AG04450 (cell line): ENCODE measurements around the gene PDZD2. TPM values are rescaled to one million over a fixed set of nuclear protein-coding genes. Genes with fewer than 3 reads are reported as not detected.

Experiments
- CTCF ChIA-PET: fragments of 300-600, 350-600 bp; formaldehyde crosslinking; extraction: SDS; loops from one replicate; lab custom pipeline; 2022; ENCODE audit warnings: antibody characterized with exemption, inconsistent platforms; lab: Charles Lee
- POLR2A ChIA-PET: fragments of 350-600 bp; formaldehyde crosslinking; extraction: SDS; loops from one replicate; lab custom pipeline; 2021; ENCODE audit warnings: antibody characterized with exemption, inconsistent platforms; lab: Yijun Ruan, JAX
- DNase-seq: peaks from one replicate; pipeline ENCODE4 v3.0.0-alpha.2; 2011; ENCODE audit warnings: low read depth, low spot score
- H3K27ac ChIP-seq: one replicate; pipeline ENCODE4 v1.5.1; 2012; ENCODE audit warnings: low read depth, low read length, control low read depth
- H3K27me3 ChIP-seq: one replicate; pipeline ENCODE4 v1.6.0; 2012; ENCODE audit warnings: low read length; ENCODE audit not compliant: control insufficient read depth, insufficient read depth
- H3K4me3 ChIP-seq: 2 replicates; pipeline ENCODE4 v1.5.1; 2011; ENCODE audit warnings: mild to moderate bottlenecking, low read depth, low read length, control low read depth
- H3K9me3 ChIP-seq: 2 replicates; pipeline ENCODE4 v1.5.1; 2012; ENCODE audit warnings: low read length; ENCODE audit not compliant: control insufficient read depth, insufficient read depth
- CTCF ChIP-seq: IDR thresholded peaks from 2 replicates; pipeline ENCODE4 v1.5.1; 2011; ENCODE audit warnings: low read depth, low read length, control low read depth, inconsistent platforms
- polyA plus RNA-seq: library from polyadenylated mRNA; depleted of rRNA; stranded (reverse); fragments of >200 nt; gene quantifications from 2 replicates; pipeline ENCODE4 v1.2.3, GENCODE V29; 2011

PDZD2 gene
- polyA plus RNA-seq, 1 experiment = 0.40 TPM

GRCh38 chr5:31753700-31754357 lies 114.9 kb downstream of the PDZD2 start:
- DNase-seq = no peak
- peaks cover 5% of the 10 kb centered on the region for H3K27me3 ChIP-seq
- POLR2A ChIA-PET = no interaction called here
- no peaks in the 10 kb centered on the region for H3K9me3 ChIP-seq
- H3K4me3 ChIP-seq = no peak overlapping the region
- no peak overlapping the region for H3K27ac ChIP-seq
- TF ChIP-seq CTCF = no peak
- CTCF ChIA-PET = no interaction called here

GRCh38 chr5:31754358-31754704 lies 115.4 kb downstream of the PDZD2 start:
- TF ChIP-seq CTCF = no peak
- Histone ChIP-seq H3K27me3 (peaks cover 5% of the 10 kb centered on the region), H3K27ac (no peak overlapping the region), H3K4me3 (no peak overlapping the region), H3K9me3 (no peaks in the 10 kb centered on the region)
- CTCF ChIA-PET = no interaction called here
- POLR2A ChIA-PET = no interaction called here
- no peak for DNase-seq

- no peak for TF ChIP-seq CTCF
- peaks cover 5% of the 10 kb centered on the region for H3K27me3 ChIP-seq
- H3K4me3 ChIP-seq = no peak overlapping the region
- ChIA-PET CTCF (no interaction called here), POLR2A (no interaction called here)
- H3K9me3 ChIP-seq = no peaks in the 10 kb centered on the region
- DNase-seq = no peak
- no peak overlapping the region for H3K27ac ChIP-seq
Observed at GRCh38 chr5:31754741-31755675, 116.1 kb downstream of the PDZD2 start.

GRCh38 chr5:31755676-31756230 lies 116.8 kb downstream of the PDZD2 start:
- Histone ChIP-seq H3K27me3 (peaks cover 5% of the 10 kb centered on the region), H3K9me3 (no peaks in the 10 kb centered on the region), H3K4me3 (no peak overlapping the region), H3K27ac (no peak overlapping the region)
- POLR2A ChIA-PET = no interaction called here
- DNase-seq = no peak
- CTCF ChIA-PET = no interaction called here
- TF ChIP-seq CTCF = no peak

GRCh38 chr5:31757806-31758205 lies 118.9 kb downstream of the PDZD2 start:
- peaks cover 5% of the 10 kb centered on the region for H3K27me3 ChIP-seq
- no peak for TF ChIP-seq CTCF
- no peak for DNase-seq
- ChIA-PET CTCF (no interaction called here), POLR2A (no interaction called here)
- no peak overlapping the region for H3K27ac ChIP-seq
- H3K4me3 ChIP-seq = no peak overlapping the region
- no peaks in the 10 kb centered on the region for H3K9me3 ChIP-seq
